Mesodermal cell (in vitro differentiated cells): Measurements from ENCODE around the gene STX18.

Source experiments
- H3K27ac ChIP-seq: 2 replicates; pipeline ENCODE4 v1.7.0; 2013; ENCODE audit warnings: mild to moderate bottlenecking, low read depth, low read length, moderate library complexity; ENCODE audit not compliant: severe bottlenecking
- H3K36me3 ChIP-seq: 2 replicates; pipeline ENCODE4 v1.7.1; 2013; ENCODE audit warnings: mild to moderate bottlenecking, low read length, moderate library complexity; ENCODE audit not compliant: control insufficient read depth, insufficient read depth
- H3K4me1 ChIP-seq: one replicate; pipeline ENCODE4 v1.7.1; 2013; ENCODE audit warnings: mild to moderate bottlenecking, low read length; ENCODE audit not compliant: insufficient read depth, control insufficient read depth, poor library complexity, severe bottlenecking
- H3K4me3 ChIP-seq: 2 replicates; pipeline ENCODE4 v1.7.0; 2013; ENCODE audit warnings: low read length, control low read depth, mild to moderate bottlenecking; ENCODE audit not compliant: insufficient read depth, poor library complexity, severe bottlenecking; ENCODE audit errors: extremely low read depth
- H3K9me3 ChIP-seq: 2 replicates; pipeline ENCODE4 v1.7.1; 2013; ENCODE audit warnings: mild to moderate bottlenecking, low read length, moderate library complexity; ENCODE audit not compliant: control insufficient read depth
- WGBS, 2 experiments: methylation state at CpG; one replicate each; pipeline ENCODE4 v1.1.5; 2013; ENCODE audit warnings: missing lambda C conversion rate in 2 of 2; ENCODE audit not compliant: insufficient coverage in 2 of 2; 5-methylcytosine and 5-hydroxymethylcytosine counted together

Gene STX18

DNA sequence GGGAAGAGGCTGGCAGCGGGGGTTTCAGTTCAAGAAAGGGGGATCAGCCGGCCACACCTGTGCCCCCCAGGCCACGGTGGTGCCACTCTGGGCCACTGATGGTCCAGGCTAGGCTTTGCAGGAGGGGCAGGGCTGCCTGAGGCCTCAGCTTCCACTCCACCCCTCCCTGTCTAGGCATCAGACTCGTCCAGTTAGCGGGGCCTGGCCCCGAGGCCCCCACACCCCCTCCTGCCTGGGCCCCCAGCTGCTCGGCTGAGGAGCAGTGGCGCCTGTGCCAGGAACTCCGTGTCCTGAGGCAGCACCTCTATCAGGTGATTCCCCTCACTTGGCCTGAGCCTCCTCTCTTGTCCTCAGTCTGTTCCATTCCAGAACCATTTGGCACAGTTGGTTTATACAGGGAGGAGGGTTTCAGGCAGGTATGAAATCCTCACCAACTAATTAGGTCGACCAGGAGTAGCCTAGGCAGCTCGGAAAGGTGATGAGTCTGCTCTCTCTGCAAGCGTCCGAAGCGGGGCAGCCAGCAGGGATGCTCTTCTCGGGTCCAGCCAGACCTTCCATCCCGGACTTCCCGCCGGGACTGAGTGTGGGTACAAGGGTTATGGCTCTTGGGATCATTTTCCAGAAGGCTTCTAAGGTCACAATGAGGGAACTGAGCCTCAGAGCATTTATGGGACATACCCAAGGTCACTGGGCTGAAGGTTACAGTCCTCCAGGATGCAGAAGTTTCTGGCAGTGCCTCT lies 152.8 kb downstream of the STX18 start:
- no peaks in the 10 kb centered on the region for H3K9me3 ChIP-seq
- peaks cover 3% of the 10 kb centered on the region for H3K4me1 ChIP-seq
- WGBS, 2 experiments = 75 to 80% methylated on average over 14 of the region's 18 CpGs
- no peak overlapping the region for H3K27ac ChIP-seq
- no peaks in the 10 kb centered on the region for H3K36me3 ChIP-seq
- H3K4me3 ChIP-seq = no peak overlapping the region

- H3K4me3 ChIP-seq = no peak overlapping the region
- H3K9me3 ChIP-seq = no peaks in the 10 kb centered on the region
- H3K4me1 ChIP-seq = peaks cover 3% of the 10 kb centered on the region
- no peaks in the 10 kb centered on the region for H3K36me3 ChIP-seq
- WGBS, 2 experiments = 60% methylated on average over 1 of the region's 8 CpGs; no CpG with 5 or more reads in 1 of the 2 experiments
- no peak overlapping the region for H3K27ac ChIP-seq
These were observed 153.5 kb downstream of the STX18 start for GRCh38 chr4:4388311-4388790.

- H3K9me3 ChIP-seq = no peaks in the 10 kb centered on the region
- H3K27ac ChIP-seq = no peak overlapping the region
- peaks cover 3% of the 10 kb centered on the region for H3K4me1 ChIP-seq
- H3K36me3 ChIP-seq = no peaks in the 10 kb centered on the region
- WGBS, 2 experiments = 4% methylated on average over 37 to 46 of the region's 62 CpGs
- peak overlapping the region; percentile 50 for H3K4me3 ChIP-seq
These were observed 154.1 kb downstream of the STX18 start for GRCh38 chr4:4387531-4388310.

DNA sequence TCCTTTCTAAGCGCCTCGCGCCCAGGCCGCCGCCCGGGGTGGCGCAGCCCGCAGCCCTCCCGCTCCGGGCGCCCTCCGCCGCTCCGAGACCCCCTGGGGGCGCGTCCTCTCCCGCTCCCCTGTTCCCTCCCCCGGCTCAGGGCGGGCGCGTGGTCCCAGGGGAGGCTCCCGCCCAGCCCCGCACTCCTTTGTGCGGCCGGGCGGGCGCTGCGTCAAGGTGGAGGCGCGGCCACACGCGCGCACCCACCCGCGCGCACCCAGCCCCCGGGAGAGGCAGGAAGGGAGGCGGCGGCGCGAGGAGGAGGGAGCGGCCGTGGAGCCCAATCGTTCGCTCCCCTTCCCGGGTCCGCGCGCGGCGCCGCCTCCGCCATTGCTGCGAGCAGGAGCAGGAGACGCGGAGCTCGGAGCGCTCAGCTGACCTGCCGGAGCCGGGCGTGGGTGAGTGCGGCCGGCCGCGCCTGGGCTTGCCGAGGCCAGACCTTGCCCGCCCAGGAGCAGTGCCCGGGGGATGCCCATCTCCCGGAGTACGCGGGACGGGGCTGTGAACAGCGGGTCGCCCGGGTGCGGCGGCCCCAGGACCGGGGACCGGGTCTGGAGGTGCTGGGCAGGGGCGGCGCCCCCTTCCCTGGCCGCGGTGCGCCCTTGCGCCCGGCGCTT lies 155.0 kb downstream of the STX18 start, which contains the start of gene NSG1:
Gene NSG1, plus strand, starts transcription at position 367 of the 657 bp plus-strand sequence. CDS start 528 bp downstream, outside the sequence.
- no peak within 1 kb of the TSS for H3K27ac ChIP-seq
- H3K4me3 ChIP-seq = peak within 1 kb of the TSS; percentile 50
- 0 to 1% methylated on average over 58 to 73 of the region's 87 CpGs for WGBS, 2 experiments
- peaks cover 3% of the 10 kb centered on the region for H3K4me1 ChIP-seq
- H3K36me3 ChIP-seq = no peaks in the 10 kb centered on the region
- H3K9me3 ChIP-seq = no peaks in the 10 kb centered on the region

DNA sequence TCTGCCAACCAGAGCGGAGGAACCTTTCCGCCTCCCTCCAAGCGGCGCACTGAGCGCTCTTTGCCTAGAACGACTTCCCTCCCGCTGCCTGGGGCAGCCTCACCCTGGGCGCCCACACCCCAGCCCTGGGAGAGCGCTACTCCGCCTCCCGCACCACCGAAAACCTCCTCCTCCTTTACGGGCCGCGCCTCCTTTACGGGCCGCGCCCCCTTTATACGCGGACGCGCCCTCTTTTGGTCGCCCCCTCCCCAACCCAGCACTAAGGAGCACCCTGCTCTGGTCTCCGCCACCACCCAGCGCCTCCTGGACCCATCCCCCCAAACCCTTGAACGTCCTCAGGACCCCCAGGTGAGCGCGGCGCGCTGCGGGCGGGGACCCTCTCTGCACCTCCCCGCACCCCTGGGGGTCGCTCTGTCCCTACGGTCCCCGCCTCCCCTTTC lies 155.5 kb downstream of the STX18 start:
- H3K4me3 ChIP-seq = peak overlapping the region; percentile 50
- 0 to 1% methylated on average over 18 to 36 of the region's 36 CpGs for WGBS, 2 experiments
- H3K27ac ChIP-seq = no peak overlapping the region

DNA sequence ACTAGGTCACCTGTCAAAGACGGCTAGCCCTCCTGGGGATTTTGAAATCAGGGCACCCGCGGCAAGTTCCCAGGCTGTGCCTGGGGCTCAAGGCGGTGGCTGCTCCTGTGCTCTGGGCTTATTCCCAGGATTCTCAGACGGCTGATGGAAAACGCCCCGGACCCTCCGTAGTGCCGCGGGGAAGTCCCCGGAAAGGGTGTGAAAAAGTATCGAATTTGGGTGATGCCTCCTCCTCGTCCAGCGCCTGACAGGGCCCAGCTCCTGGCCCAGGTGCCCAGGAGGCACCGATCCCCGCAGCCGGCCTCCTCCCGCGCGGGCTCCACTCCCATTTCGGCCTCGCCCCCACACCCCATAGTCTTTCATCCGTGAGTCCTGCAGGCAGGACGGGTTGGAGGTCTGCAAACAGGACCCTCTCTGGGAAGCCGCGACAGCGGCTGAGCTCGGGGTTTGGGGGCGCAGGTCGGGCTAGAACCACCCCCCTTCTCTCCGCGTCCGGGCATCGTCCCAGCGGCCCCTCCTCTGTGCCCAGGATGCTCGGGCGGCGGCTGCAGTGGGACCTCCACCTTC lies 156.0 kb downstream of the STX18 start:
- H3K9me3 ChIP-seq = no peaks in the 10 kb centered on the region
- no peaks in the 10 kb centered on the region for H3K36me3 ChIP-seq
- H3K27ac ChIP-seq = no peak overlapping the region
- peak overlapping the region; percentile 50 for H3K4me3 ChIP-seq
- peaks cover 3% of the 10 kb centered on the region for H3K4me1 ChIP-seq
- WGBS, 2 experiments = 3 to 7% methylated on average over 31 to 36 of the region's 38 CpGs

More for the DNA sequence above, 155.5 kb downstream of the STX18 start:
- Histone ChIP-seq H3K9me3 (no peaks in the 10 kb centered on the region), H3K36me3 (no peaks in the 10 kb centered on the region), H3K4me1 (peaks cover 3% of the 10 kb centered on the region)

DNA sequence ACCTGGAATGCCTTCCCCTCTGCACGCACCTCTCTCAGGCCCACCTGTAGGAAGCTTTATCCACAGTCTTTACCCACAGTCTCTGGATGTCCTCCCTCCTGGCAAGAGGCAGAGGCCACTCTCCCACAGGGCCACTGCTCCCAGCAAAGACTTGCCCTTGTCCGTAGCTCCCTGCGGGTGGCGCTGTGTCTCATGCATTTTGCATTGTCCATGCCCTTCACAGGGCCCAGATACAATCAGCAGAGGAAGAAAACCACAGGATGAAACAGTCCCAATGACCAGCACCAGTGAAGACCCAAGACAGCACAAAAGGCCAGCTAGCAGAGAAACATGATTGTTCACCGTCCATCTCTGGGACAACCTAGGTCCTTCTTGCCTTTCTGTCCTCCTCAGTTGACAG lies 157.0 kb downstream of the STX18 start:
- Histone ChIP-seq H3K36me3 (no peaks in the 10 kb centered on the region), H3K4me1 (peaks cover 3% of the 10 kb centered on the region), H3K9me3 (no peaks in the 10 kb centered on the region), H3K4me3 (no peak overlapping the region), H3K27ac (no peak overlapping the region)
- 51 to 62% methylated on average over 5 of the region's 5 CpGs for WGBS, 2 experiments

DNA sequence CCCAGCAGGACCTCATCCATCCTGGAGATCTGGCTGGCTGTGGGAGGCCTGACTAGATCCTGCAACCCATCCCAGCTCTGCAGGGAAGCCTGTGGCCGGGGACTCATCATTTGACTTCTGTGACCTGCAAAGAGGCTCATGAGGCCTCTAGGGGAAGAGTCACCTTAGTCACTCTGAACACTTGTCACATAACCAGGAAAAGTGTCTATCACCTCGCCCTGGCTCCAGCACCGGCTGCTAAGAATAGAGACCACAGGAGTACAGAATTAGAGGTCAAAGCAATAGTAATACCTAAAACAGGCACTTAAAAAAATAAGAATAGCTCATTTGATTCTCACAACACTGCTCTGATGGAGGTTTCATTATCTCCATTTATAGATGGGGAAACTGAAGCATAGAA lies 158.8 kb downstream of the STX18 start:
- 64 to 75% methylated on average over 1 to 2 of the region's 3 CpGs for WGBS, 2 experiments
- no peak overlapping the region for H3K27ac ChIP-seq
- H3K4me1 ChIP-seq = peaks cover 3% of the 10 kb centered on the region

GRCh38 chr4:4379540-4380087 lies 162.2 kb downstream of the STX18 start:
- no peaks in the 10 kb centered on the region for H3K4me1 ChIP-seq
- H3K4me3 ChIP-seq = no peak overlapping the region
- no peaks in the 10 kb centered on the region for H3K9me3 ChIP-seq
- 72 to 85% methylated on average over 5 of the region's 6 CpGs for WGBS, 2 experiments
- H3K36me3 ChIP-seq = no peaks in the 10 kb centered on the region
- no peak overlapping the region for H3K27ac ChIP-seq

More for the DNA sequence above, 158.8 kb downstream of the STX18 start:
- no peaks in the 10 kb centered on the region for H3K9me3 ChIP-seq
- H3K4me3 ChIP-seq = no peak overlapping the region
- H3K36me3 ChIP-seq = no peaks in the 10 kb centered on the region
